Activated naive CD4-positive, alpha-beta T cell treated with anti-CD3 and anti-CD28 coated beads, Interleukin-2, amount 50 U/mL, for 16 hours (primary cell): ENCODE results near the gene MOSPD2.

Source experiments
- DNase-seq: peaks from one replicate; pipeline ENCODE4 v3.0.0-alpha.2; 2020

The MOSPD2 gene

GRCh38 chrX:14916017-14916674, 42.9 kb downstream of the MOSPD2 start:
- no peak for DNase-seq

DNA sequence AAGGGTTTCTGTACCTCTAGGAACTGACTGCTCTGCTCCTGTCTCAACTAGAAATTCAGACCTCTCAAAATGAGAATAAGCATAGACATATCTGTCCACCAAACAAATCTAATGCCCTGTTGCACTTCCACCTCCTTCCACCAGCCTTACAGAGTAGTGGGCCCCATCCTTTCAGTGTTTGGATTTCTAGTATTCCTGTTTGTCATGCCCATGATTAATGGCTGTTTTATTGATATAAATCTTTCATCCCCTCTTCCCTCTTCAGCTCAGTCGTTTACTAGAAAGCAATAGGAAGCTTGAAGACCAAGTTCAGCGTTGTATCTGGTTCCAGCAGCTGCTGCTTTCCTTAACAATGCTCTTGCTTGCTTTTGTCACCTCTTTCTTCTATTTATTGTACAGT, 46.2 kb downstream of the MOSPD2 start:
- DNase-seq = no peak

DNA sequence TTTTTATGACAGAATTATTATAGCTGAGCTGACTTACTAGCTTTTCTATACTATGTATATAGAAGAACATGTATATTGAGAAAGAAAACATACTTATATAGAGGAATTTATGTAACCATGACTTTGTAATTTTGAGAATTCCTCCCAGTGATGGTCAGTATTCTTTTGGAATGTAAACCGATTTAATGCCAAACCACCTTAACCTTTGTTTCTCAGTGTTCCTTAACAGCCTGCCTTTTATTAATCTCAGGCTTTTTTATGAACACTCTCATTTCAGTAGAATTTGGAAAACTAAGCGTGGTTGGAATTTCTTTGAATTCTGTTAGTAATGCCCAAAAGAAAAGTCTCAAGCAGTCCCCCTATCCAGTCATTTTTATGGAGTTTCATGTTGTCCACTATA, 47.0 kb downstream of the MOSPD2 start:
- DNase-seq = no peak

GRCh38 chrX:14922437-14922836, 49.2 kb downstream of the MOSPD2 start:
- no peak for DNase-seq

GRCh38 chrX:14923761-14924160, 50.5 kb downstream of the MOSPD2 start:
- no peak for DNase-seq

GRCh38 chrX:14926471-14926870, 53.2 kb downstream of the MOSPD2 start:
- DNase-seq = no peak

DNA sequence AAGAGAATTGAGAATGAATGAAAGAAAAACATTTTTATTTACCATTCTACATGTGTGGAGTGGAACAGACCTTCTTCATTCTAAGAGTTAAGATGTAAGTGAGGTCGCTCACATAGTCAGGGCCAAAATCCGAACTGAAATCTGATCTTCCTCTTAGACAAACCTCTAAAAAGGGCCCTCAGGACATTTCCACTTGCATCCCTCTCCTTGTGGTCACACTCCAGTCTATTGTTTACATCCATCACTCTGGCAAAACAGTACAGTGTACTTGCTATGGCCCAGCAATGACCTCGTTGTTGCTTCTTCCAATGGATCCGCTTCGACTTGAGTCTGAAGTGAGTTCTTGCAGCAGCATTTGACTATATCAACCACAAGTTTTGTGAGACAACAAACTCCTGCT, 54.2 kb downstream of the MOSPD2 start:
- no peak for DNase-seq

GRCh38 chrX:14930663-14931062, 57.4 kb downstream of the MOSPD2 start:
- no peak for DNase-seq

DNA sequence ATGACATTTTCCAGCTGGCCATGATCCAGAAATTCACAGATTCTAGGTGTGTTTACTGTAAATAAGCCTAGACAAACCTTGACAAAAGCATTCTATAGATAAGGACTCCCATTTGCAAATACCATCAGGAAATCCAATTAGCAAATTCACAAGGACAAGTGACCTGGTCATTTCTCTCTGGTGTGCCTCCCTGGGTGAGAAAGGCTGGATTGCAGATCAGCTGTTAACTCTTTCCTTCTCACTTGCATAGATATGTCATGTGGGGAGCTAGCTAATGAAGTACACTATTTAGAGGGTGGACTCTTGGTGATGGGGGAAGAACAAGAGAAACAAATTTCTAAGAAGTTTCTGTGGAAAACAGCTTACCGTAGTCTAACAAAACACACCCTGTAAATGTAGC, 58.9 kb downstream of the MOSPD2 start:
- no peak for DNase-seq

DNA sequence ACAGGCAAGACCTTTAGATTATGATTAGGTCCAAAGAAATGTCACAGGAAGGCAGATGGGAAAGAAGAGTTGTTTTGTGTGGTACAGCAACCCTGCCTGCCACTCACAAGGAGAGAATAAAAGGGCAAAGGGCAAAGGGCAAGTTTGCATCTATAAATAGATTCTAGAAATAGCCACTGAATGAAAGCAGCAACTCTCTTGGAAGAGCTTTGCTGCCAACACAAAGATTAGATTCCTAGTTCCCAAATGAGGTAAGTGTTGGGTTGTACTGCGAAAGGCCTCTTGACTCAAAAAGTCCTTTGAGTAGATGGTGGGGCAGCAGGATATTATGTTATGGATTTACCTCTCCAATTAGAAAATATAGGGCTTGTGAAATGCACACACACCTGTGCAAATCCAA, 61.2 kb downstream of the MOSPD2 start:
- no peak for DNase-seq

- no peak for DNase-seq
Observed at GRCh38 chrX:14936561-14936960, 63.3 kb downstream of the MOSPD2 start.

GRCh38 chrX:14939644-14940043, 66.4 kb downstream of the MOSPD2 start:
- DNase-seq = no peak

DNA sequence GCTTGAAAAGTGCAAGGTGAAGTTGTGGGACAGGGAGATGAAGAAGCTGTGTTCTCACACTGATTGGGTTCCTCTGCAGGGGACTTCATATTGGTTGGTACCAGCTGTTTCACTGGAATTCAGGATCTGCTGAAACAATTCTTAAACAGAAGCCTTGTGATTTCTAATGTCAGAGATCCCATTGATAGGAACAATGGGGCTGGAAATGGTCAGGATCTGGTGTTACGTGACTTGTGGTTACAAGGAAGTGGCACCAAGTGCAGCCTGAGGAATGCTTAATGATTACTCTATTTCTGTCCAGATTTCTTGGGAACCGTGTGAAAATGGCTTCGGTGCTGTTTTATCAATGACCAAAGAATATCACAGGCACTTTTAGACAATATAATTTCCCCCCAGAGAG, 68.1 kb downstream of the MOSPD2 start:
- DNase-seq = no peak

DNA sequence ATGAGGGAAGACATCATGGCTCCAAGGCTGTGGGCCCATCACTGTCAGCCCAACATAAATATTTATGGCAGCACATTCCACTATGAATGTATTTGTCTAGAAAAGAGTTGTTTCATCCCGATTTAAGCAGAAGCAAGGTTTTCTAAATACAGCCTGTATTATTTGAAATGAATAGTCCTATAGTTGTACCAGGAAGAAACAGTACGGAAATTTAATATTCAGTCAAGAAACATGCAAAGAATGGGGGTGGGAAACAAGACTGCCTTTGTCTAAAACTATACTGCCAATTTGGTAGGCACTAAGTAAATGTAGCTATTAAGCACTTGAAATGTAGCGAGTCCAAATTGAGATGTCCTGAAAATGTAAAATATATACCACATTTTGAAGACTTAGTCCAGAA, 69.1 kb downstream of the MOSPD2 start:
- DNase-seq = no peak

DNA sequence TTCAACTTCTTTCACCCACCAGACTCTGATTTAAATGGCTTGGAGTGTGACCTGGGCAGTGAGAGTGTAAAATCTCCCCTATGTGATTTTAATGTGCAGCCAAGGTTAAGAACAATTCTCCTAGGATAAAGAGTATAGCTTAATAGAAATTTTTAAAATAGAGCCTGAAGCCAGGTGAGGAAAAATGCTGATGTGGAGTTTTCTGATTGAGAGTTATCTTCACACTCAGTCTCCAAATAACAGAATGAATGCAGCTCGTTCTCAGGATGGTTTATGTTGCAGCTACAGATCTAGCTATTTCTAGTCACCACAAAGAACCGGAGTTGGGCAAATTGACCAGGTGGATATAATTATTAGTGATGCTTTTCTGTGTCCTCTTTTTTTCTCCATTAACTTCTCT, 70.7 kb downstream of the MOSPD2 start:
- no peak for DNase-seq

- DNase-seq = no peak
Observed at GRCh38 chrX:14946606-14947155, 73.5 kb downstream of the MOSPD2 start.

DNA sequence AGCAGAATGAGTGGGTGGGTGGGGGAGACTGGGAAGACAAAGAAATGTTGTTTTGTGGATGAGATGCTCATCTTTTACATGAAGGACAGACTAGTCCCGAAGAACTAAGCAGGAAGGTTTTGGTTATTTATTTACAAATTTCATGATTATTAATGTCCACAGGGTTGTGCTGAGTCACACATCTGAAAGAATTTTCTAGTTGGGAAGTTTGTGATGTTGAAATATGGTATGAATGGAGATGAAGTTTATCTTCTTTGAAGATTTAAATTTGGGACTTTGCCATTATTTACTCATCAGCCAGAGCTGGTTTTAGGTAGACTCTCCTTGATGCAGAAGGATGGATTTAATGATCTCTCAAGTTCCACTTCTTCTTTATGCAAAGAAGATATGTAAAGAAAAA, 75.5 kb downstream of the MOSPD2 start:
- DNase-seq = no peak

DNA sequence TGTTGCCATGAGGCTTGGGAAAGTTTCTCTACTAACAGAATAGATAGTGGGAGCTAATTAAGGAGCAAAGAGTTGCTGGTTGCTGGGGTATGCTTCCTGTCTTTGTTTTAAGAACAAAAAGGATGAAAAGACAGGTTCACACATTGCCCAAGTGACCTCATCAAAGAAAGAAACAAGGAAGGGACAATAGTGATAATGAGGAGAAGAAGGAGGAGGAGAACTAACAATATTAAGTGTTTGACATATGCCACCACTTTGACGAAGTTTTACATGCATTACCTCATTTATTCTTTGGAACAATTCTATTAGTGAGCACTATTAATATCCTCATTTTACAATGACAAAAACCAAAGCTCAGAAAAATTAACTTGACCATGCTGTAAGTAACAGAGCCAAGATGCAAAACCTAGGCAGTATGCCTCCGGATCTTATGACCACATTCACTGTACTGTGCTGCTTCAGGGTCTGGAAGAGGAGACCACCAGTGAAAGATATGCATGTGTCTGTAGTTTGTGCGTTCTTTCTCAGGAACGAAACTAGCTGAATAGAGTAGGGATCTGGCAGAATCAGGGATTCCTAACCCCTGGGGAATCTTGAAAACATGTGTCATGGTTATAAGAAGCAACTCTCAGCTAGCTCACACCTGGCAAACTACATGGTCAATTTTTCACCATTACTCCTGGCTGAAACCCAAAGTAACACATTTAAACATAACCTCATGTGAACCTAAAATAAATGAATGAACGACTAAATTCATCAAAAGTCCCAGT, 83.8 kb downstream of the MOSPD2 start:
- no peak for DNase-seq

GRCh38 chrX:14963447-14964236, 90.4 kb downstream of the MOSPD2 start:
- no peak for DNase-seq

- DNase-seq = no peak
Observed at GRCh38 chrX:14964500-14964899, 91.3 kb downstream of the MOSPD2 start.
